Activated naive CD8-positive, alpha-beta T cell treated with anti-CD3 and anti-CD28 coated beads, Interleukin-2, amount 50 U/mL, for 24 hours (primary cell): ENCODE results near the gene FOSB.

Experiments
- ATAC-seq: fragments of 150-1000 bp; cut with Tn5 transposase; one replicate; pipeline ENCODE4 v1.10.0; 2021
- DNase-seq: peaks from one replicate; pipeline ENCODE4 v3.0.0; 2021
- H3K27ac Mint-ChIP-seq: one replicate; pipeline ENCODE4 v1.8.0; 2021; ENCODE audit warnings: mild to moderate bottlenecking, mixed read lengths
- H3K27me3 Mint-ChIP-seq: one replicate; pipeline ENCODE4 v1.8.0; 2021; ENCODE audit warnings: mixed read lengths
- H3K36me3 Mint-ChIP-seq: one replicate; pipeline ENCODE4 v1.8.0; 2021; ENCODE audit warnings: low read depth, mixed read lengths
- H3K4me1 Mint-ChIP-seq: one replicate; pipeline ENCODE4 v1.8.0; 2021; ENCODE audit warnings: mixed read lengths
- H3K4me3 Mint-ChIP-seq: one replicate; pipeline ENCODE4 v1.8.0; 2021; ENCODE audit warnings: mild to moderate bottlenecking, moderate library complexity, mixed read lengths
- H3K9me3 Mint-ChIP-seq: one replicate; pipeline ENCODE4 v1.8.0; 2021; ENCODE audit warnings: mixed read lengths

The FOSB gene

GRCh38 chr19:45522010-45522941, 54.5 kb downstream of the FOSB start:
- Mint-ChIP-seq H3K9me3 (no peaks in the 10 kb centered on the region), H3K4me3 (no peak overlapping the region), H3K27me3 (no peaks in the 10 kb centered on the region), H3K36me3 (peaks cover 38% of the 10 kb centered on the region), H3K27ac (no peak overlapping the region), H3K4me1 (peaks cover 7% of the 10 kb centered on the region)
- DNase-seq (no peak), ATAC-seq (no peak)

GRCh38 chr19:45523642-45524256, 56.0 kb downstream of the FOSB start:
- H3K27ac Mint-ChIP-seq = peak overlapping the region; percentile 21
- ATAC-seq = peak; percentile 95
- no peak overlapping the region for H3K4me3 Mint-ChIP-seq
- no peaks in the 10 kb centered on the region for H3K9me3 Mint-ChIP-seq
- DNase-seq = peak; percentile 71
- peaks cover 33% of the 10 kb centered on the region for H3K36me3 Mint-ChIP-seq
- H3K27me3 Mint-ChIP-seq = no peaks in the 10 kb centered on the region
- H3K4me1 Mint-ChIP-seq = peaks cover 15% of the 10 kb centered on the region

GRCh38 chr19:45524575-45525129, 56.9 kb downstream of the FOSB start:
- ATAC-seq (no peak), DNase-seq (no peak)
- no peaks in the 10 kb centered on the region for H3K27me3 Mint-ChIP-seq
- peaks cover 15% of the 10 kb centered on the region for H3K4me1 Mint-ChIP-seq
- H3K4me3 Mint-ChIP-seq = no peak overlapping the region
- no peaks in the 10 kb centered on the region for H3K9me3 Mint-ChIP-seq
- H3K36me3 Mint-ChIP-seq = peaks cover 33% of the 10 kb centered on the region
- no peak overlapping the region for H3K27ac Mint-ChIP-seq
